HG03159 (cell line): ENCODE data around the gene UMODL1.
"Not testable (repeated sequence)": the region's sequence is repeated elsewhere in the genome, so short reads cannot be mapped to it uniquely, and the experiment has no call there.

Experiments used
- ATAC-seq: cut with Tn5 transposase; IDR thresholded peaks from one replicate; pipeline ENCODE4 v1.9.1; 2021; ENCODE audit warnings: mild to moderate bottlenecking, moderate library complexity; ENCODE audit not compliant: unreplicated experiment

Gene UMODL1

DNA sequence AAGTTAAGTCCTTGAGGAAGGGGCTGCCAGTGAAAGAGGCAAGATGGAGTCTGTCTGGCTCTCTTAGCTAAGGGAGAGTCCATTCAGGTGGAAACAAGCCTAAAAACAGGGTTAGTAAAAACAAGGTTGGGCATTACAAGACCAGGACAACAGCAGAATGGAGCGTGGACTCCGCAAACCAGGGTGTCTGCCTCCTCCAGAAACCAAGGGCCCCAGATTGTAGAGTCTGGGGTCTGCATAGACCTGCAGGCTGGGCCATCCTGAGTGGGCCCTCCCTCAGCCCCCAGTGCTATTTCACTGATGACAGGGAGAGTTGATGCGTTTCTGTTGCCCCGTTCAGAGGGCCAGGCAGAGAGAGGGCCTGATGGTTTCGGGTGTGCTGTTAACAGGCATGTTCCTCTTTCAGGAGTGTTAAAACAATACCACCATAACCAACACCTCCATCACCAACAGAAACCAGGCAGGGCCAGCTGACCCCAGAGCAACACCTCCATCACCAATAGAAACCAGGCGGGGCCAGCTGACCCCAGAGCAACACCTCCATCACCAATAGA lies 6.6 kb downstream of the UMODL1 start:
- ATAC-seq, result peak; percentile 82

DNA sequence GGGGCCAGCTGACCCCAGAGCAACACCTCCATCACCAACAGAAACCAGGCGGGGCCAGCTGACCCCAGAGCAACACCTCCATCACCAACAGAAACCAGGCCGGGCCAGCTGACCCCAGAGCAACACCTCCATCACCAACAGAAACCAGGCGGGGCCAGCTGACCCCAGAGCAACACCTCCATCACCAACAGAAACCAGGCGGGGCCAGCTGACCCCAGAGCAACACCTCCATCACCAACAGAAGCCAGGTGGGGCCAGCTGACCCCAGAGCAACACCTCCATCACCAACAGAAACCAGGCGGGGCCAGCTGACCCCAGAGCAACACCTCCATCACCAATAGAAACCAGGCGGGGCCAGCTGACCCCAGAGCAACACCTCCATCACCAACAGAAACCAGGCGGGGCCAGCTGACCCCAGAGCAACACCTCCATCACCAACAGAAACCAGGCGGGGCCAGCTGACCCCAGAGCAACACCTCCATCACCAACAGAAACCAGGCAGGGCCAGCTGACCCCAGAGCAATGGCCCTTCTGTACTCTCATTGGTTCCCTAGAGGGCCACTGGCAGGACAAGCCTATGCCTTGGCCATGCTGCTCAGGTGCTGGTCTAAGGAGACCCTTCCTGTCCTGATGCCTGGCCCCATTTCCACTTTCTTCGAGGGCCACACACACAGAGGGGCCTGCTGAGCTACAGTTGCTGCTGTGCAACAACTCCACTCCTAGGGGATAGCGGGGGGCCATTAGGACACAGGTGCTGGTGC lies 7.3 kb downstream of the UMODL1 start:
- not testable (repeated sequence) for ATAC-seq

DNA sequence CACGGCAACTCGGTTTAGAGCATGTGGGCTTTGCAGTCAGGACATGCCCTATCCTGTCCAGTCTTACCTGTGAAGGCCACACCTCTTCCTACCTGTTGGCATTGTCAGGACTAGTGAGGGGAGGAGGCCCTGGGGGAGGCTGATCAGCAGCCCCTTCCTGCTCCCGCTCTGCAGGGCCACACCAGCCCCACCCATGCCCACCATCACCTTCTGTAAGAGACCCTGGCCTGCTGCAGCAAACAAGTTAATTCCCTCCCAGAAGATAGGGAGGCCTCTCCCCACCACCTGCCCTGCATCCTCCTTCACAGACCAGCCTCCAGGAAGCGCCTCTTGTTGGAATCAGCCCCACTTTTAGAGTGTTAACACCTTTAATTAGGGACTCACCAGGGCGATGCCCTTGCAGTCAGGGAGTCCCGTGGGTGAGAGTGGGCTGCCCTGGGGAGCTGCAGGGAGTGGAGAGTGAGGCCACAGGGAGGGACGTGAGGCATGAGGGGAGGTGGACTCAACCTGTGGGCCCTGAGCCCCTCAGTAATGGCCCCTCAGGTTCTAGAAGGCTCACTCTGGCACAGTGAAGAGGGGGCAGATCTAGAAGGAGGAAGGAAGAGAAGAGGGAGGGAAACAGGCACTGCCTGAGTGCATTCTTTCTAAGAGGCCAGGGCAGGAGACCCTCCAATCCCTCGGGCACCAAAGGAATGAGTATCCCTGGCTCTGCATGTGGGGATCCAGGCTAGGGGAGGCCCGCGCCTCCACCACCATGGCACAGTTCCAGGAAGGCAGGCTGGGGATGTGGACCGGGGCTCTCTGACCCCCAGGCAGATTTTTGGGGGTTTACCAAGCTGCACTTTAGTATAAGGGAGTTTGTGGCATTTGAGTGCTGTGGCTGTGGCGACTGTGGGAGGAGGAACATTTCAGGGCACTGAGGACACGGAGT lies 8.2 kb downstream of the UMODL1 start:
- ATAC-seq, result no peak

DNA sequence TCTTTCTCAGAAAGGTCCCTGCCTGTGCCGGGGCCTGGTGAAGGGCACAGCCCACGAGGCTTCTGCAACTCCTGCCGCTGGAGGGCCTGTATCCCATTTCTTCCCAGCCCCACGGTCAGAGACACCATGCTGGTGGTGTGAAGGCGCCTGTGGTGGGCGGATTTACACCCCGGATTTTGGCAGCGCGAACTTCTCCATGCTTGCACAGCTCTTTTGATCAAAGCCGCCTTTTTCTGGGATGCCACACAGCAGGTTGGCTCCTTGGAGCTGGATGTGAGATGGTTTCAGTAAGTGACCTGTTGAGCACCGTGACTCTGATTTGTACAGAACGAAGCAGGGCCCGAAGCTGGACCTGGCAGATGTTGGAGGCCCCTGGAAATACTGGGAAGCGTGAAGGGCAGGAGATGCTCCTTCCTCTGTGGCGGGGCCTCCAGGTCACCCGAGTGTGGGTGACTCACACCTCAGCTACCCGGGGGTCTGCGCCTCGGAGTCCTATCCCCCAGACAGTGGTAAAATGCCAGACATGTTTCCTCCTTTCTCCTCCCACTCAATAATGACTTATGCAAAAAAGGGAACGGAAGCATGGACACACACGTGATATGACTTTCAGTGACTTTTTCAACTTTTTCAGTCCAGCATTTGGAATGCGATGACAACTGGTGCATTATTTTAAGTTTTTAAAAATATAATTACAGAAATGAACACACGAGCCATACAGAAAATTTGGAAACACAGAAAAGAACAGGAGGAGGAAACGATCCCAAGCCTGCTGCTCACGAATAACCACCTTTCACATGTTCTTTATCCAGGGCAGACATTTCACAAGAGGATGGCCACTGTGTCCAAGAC lies 9.0 kb downstream of the UMODL1 start:
- no peak for ATAC-seq

DNA sequence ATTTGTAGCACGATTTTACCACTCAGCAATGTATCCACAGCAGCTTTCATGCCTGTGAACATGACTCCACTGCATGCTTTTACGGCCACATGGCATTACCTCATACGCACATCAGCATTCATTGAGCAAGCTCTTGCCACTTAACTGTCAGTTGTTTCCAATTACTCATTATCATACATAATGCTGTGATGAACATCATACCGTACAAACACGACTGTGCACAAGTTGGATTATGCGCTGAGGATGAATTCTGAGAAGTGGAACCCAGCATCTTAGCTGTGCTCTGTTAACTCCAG lies 9.6 kb downstream of the UMODL1 start:
- ATAC-seq, result no peak

DNA sequence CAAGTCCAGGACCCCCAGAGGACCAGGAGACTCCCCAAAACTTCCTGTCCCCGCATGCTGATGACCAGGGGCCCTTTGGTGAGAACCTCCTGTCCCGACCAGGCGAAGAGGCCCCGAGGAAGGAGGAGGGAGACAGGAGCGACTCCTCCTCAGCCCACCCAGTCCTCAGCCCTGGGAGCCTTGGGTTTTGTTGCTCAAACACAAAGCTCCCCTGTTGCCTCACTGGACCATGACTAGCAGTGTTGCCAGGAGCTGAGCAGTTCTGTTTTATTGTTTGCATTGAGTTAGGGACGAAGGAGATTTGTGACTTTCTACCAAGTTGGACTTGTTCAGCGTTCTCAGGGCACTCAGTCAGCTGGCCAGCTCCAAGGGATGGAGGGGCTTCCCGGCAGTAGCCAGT lies 10.0 kb downstream of the UMODL1 start:
- no peak for ATAC-seq

DNA sequence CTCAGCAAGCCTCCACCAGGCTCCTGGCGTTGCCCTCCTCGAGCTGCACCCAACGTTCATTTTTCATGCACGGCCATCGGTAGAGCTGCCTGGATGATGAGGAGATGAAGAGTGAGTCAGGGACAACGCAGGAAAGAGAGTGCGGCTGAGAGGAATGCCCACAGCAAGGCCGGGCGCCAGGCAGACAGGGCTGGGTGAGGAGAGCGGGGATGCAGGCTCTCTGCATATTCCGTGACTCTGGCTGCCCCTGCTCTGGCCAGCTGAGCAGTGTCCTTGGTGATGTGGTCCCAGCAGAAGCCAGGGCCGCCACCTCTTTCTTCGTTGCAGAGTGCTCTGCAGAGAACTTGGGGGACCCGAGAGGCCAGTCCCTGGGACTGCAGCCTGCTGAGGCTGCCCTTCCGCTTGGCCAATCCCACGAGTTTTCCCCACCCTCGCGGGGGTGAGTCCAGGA lies 10.8 kb downstream of the UMODL1 start:
- no peak for ATAC-seq

DNA sequence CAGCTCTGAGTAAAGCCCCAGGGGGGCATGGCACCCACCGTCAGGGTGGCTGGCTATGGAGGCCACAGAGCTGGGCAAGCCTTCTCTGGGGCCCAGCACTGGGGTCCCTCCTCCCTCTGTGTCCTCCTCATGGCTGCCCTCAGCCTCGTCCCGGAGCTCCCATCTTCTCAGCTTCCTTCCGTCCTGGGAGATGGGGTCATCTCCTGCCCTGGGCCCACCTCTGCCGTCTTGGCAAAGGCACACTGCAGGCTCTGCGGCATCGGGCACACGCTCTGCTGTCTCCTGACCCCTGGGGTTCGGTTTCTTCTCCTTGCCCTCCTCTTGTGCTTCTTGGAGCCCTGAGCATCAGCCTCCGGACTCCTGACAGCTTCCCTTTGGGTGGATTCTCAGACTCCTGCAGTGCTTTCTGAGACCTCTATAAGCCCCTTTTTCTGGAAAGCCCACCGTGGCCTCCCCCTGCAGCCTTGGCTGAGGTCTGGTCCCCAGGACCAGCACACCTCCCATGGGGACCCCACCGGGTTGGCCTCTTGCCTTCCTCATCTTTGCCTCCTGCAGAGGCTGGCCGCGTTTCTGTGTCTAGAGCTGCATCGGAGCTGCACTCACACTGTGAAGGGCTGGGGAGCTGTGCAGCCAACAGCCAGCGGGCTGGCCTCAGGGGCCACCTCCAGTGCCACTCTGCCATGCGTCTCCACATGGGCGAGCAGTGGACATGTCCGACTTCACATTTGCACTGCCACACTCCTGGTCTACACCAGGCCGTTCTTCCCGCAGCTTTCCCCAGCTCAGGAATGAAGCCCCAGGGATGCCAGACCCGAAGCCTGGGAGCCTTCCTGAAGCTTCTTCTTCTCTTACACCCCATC lies 11.6 kb downstream of the UMODL1 start:
- ATAC-seq, result no peak

DNA sequence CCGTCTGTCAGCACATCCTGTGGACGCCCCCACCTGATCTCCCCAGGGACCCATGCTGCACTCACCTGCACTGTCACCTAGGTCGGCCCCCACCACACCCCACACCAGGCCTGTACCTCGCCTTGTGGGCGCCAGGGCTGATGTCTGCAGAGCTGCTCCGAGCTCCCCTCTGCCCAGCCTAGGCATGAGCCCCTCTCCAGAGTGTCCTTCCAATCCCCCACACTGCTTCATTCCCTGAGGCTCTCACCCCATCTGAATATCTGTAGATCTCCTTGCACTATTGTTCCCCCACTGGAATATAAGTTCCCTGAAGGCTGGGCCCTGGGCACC lies 12.2 kb downstream of the UMODL1 start:
- no peak for ATAC-seq

DNA sequence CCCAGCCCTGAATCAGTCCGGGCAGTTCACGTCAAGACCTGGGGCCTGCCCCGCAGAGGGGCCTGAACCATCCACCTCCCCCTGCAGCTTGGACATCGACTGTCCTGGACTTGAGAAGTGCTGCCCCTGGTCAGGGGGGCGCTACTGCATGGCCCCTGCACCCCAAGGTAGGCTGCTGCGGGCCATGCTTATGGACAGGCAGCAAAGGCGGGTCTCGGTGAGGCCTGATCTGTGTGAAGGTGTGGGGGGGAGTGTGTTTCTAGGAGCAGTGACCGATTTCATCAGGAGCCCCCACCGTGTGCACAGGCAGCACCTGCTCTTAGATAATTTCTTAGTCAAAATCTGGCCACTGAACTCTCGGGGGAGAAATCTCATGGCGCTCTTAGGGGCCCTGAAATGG lies 13.0 kb downstream of the UMODL1 start:
- no peak for ATAC-seq

DNA sequence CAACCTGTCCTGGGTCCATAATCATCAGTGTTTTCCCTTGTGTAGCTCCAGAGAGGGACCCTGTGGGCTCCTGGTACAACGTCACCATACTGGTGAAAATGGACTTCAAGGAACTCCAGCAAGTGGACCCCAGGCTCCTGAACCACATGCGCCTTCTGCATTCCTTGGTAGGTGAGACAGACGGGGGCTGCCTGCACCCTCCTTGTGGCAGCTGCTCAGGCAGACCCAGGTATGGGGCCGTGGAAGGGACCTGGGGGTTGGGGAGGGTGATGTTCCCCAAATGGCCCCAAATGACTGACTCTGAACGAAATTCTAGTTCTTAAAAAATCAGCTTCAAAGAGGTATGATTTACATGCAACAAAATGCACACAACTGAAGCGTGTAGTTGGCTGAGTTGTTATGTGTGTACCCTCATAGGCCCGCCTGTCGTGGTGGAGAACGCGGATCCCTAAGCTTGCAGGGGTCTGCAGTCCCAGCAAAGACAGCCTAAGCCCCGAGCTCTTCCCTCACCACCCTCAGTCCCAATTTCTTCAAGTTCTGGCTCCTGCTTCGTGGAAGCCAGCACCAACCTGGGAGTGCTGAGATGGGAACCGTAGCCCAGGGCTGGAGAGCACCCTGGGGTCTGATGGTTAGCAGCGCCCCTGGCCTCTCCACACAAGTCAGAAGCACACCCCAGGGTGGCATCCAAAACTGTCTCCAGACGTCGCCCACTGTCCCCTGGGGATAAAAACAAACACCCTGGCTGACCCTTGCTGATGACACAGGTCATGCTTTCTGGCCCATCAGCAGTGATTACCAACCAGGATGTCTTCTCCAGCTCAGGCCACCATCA lies 14.3 kb downstream of the UMODL1 start:
- ATAC-seq, result no peak

DNA sequence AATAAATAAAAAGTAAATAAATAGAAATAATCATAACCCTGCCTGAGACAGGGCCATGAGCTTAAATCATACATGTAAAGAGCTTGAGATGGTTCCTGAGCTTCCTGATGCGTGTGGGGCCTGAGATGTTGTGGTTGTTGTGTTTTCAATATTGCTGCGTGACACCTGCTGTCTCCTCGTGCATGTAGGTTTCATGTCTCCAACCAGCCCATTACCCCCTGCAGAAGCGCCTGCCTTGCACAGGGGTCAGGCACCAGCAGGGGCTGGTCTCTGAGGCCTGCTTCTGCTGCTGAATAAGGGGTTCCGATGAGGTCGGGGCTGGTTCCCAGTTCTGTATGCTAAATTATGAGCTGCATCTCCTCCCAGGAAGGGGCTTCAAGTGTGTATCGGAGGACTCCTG lies 15.9 kb downstream of the UMODL1 start:
- no peak for ATAC-seq

DNA sequence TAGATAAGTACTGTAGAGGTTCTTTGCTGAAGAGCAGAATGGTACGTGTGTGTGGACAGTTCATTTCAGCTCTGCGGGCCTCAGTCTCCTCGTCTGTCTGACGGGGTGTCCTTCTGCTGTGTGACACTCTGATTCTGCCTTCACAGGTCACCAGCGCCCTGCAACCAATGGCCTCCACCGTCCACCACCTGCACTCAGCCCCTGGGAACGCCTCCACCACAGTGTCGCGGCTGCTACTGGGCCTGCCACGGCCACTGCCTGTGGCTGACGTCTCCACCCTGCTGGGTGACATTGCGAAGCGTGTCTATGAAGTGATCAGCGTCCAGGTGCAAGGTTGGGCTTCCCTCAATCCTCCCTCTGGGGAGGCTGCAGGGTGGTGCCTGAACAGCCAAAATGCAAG lies 17.0 kb downstream of the UMODL1 start:
- no peak for ATAC-seq

DNA sequence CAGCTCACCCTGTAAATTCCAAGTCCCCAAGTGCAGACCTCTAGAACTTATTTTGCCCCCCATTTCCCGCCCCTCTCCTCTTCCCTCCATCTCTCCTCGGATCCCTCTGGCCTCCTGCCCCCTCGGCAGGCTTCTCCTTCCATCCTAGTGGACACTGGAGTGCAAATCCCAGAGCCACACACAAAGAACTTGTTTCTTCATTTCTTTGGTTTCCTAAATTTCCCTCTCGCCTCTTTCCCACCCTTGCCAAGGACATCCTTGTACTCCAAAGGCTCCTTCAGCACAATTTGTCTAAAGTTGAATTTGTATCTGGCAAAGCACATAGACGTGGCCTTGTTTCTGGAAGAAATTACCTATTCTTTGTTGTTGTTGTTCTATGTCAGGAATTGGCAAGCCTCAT lies 17.5 kb downstream of the UMODL1 start:
- no peak for ATAC-seq

DNA sequence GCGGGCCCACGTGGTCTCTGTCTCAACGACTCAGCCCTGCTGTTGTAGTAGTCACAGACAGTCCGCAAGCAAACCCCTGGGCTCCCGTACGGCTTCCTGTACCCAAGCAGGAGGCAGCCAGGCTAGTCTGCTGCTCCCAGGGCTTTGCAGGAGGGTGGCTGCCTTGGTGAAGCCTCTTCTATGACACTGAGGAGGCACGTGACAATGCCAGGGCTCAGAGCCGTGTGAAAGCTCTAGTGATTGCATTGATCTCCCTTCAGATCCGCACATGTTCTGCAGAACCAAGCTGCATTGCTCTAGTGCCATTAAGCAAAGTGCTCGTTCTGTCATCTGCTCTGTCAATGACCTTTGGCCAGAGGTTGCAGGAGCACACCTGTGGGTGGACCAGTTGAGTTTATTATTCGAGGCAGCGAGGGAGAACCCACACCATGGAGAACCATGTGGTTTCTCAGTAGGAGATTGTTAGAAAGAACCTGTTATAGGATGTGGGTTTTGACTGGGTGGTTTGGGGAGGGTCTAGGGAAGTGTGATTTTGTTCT lies 18.0 kb downstream of the UMODL1 start:
- ATAC-seq, result no peak

DNA sequence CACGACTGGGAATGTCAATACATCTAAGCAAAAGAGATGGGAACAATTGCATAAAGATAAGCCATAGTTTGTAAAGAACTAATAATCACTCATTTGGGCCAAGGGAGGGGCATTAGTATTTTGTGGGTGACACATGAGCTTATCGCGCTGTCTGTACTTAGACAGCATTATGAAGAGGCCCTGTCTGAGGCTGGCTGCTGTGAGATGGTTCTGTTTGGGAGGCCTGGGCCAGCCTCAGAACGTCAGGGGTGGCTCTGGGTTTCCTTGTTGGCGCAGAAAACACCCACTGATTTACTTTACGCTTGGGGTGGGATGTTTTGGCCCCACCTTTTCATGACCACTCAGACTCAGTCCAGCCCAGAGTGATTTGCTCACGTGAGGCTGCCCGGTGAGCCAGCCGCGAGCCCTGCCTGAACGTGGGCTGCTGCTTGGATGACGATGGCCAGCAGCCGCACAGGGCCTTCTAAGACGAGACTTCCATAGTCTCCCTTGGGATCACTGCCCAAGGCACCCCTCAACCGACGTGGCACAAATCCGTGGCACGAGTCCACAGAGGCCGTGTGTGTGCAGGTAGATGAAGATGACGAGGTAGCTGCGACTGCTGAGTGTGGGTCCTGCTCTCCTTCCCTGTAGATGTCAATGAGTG lies 18.7 kb downstream of the UMODL1 start:
- no peak for ATAC-seq

DNA sequence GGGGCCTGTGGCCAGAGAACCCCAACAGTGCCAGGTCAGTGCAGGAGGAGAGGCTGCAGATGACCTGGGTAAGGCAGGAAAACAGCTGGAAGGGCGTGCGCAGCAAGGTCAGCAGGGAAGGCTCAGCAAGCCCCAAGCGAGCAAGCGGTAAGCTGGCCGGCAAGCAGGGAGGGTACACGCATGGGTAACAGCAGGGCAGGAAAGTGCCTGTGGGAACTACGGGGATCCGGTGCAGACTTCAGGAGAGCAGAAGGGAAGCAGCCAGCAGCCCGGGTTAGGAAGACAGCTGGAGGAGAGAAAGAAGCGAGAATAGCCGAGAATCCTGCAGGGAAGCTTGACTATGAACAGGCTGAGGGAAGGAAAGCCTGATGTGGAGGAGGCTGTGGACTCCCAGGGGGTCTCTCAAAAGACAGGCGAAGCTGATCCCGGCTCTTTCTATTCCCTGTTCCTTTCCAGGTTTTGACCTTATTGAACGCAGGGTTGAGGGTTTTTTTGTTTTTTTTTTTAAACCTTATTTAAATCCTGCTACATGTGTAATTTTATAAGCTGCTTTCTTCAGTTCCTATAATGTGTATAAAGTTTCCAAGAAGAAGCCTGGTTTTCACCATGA lies 20.9 kb downstream of the UMODL1 start:
- no peak for ATAC-seq

DNA sequence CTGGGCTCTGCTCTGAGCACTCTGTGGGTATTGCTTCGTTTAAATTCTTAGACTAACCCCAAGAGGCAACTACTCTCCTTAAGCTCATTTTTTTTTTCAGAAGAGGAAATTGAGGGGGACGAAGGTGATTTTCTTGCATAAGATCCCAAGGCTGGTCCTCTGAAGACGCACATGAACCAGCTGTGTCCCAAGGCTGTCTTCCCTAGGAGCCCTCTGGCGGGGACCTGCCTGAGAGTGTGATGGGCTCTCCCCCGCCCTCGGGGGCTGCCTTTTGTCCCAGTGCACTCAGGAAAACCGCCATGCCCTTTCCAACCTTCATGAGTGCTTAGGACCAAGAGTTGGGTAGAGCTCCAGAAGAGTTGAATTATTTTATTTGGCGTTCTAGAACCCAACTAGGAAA lies 21.7 kb downstream of the UMODL1 start:
- no peak for ATAC-seq
